SK-N-SH (cell line): ENCODE results near the gene AAGAB. TPM values are rescaled to one million over a fixed set of nuclear protein-coding genes. Genes with fewer than 3 reads are reported as not detected.

Experiments used
- CTCF ChIA-PET: fragments of 300-600, 350-600 bp; formaldehyde crosslinking; extraction: SDS; loops from one replicate; lab custom pipeline; 2021; lab: Yijun Ruan, JAX
- POLR2A ChIA-PET: fragments of 350-600 bp; sonication (Branson Sonifier 250); formaldehyde crosslinking; extraction: SDS; loops from one replicate; lab custom pipeline; 2020; ENCODE audit warnings: antibody characterized with exemption, inconsistent platforms; lab: Yijun Ruan, JAX
- DNase-seq: peaks from one replicate; pipeline ENCODE4 v3.0.0; 2012
- H2AFZ ChIP-seq: fragments of 200-600 bp; sonication (generic); 2 replicates; pipeline ENCODE4 v1.8.1; 2016; ENCODE audit warnings: antibody characterized with exemption, mild to moderate bottlenecking, low read depth
- H3F3A ChIP-seq: fragments of 200-600 bp; sonication (generic); replicated peaks from 2 replicates; pipeline ENCODE3; 2016; ENCODE audit warnings: antibody characterized with exemption, mild to moderate bottlenecking; ENCODE audit not compliant: insufficient read depth
- H3K27ac ChIP-seq, 2 experiments: fragments of 200-500 bp in 1 of 2; fragments of 200-600 bp in 1 of 2; sonication (Bioruptor generic) in 1 of 2; sonication (generic), shearing (Covaris generic) in 1 of 2; 2 replicates each; pipeline versions ENCODE4 v1.5.1 to v1.6.1; 2014 to 2016; ENCODE audit warnings: low read depth in 2 of 2, inconsistent platforms in 1 of 2, low read length in 1 of 2, mild to moderate bottlenecking in 1 of 2, mixed read lengths in 1 of 2
- H3K27me3 ChIP-seq: fragments of 200-600 bp; sonication (generic), shearing (Covaris generic); 2 replicates; pipeline ENCODE4 v1.6.1; 2016; ENCODE audit warnings: mixed run types; ENCODE audit not compliant: insufficient read depth
- H3K36me3 ChIP-seq, 2 experiments: fragments of 200-500 bp in 1 of 2; fragments of 200-600 bp in 1 of 2; sonication (Bioruptor generic) in 1 of 2; sonication (generic) in 1 of 2; replicated peaks in 1 of 2; 2 replicates each; pipeline versions ENCODE3 to v1.5.1; 2014 to 2016; ENCODE audit warnings: low read length in 1 of 2, mild to moderate bottlenecking in 1 of 2; ENCODE audit not compliant: insufficient read depth in 2 of 2, control insufficient read depth in 1 of 2
- H3K4me1 ChIP-seq, 2 experiments: fragments of 200-500 bp in 1 of 2; fragments of 200-600 bp in 1 of 2; sonication (Bioruptor generic) in 1 of 2; sonication (generic), shearing (Covaris generic) in 1 of 2; 2 replicates each; pipeline versions ENCODE4 v1.5.1 to v1.6.1; 2014 to 2016; ENCODE audit warnings: low read depth in 1 of 2, low read length in 1 of 2, mixed run types in 1 of 2; ENCODE audit not compliant: insufficient read depth in 2 of 2, control insufficient read depth in 1 of 2
- H3K4me2 ChIP-seq: fragments of 200-600 bp; sonication (generic), shearing (Covaris generic); 2 replicates; pipeline ENCODE4 v1.6.1; 2017; ENCODE audit warnings: mixed run types
- H3K4me3 ChIP-seq, 2 experiments: fragments of 200-500 bp in 1 of 2; fragments of 200-600 bp in 1 of 2; sonication (Bioruptor generic) in 1 of 2; sonication (generic), shearing (Covaris generic) in 1 of 2; 2 replicates each; pipeline versions ENCODE4 v1.5.1 to v1.8.1; 2014 to 2016; ENCODE audit warnings: low read depth in 2 of 2, inconsistent platforms in 1 of 2, low read length in 1 of 2, mild to moderate bottlenecking in 1 of 2, mixed read lengths in 1 of 2, moderate library complexity in 1 of 2
- H3K79me2 ChIP-seq: fragments of 200-600 bp; sonication (generic); 2 replicates; pipeline ENCODE4 v1.8.1; 2017; ENCODE audit warnings: mild to moderate bottlenecking; ENCODE audit not compliant: insufficient read depth
- H3K9ac ChIP-seq: fragments of 200-600 bp; sonication (generic); 2 replicates; pipeline ENCODE4 v1.6.1; 2017; ENCODE audit warnings: mixed run types
- H3K9me2 ChIP-seq: fragments of 200-600 bp; sonication (generic); 2 replicates; pipeline ENCODE4 v1.6.1; 2017; ENCODE audit warnings: mixed run types
- H3K9me3 ChIP-seq: fragments of 200-600 bp; sonication (generic); 2 replicates; pipeline ENCODE4 v1.6.1; 2017; ENCODE audit warnings: mixed run types, mild to moderate bottlenecking, moderate library complexity
- H4K20me1 ChIP-seq: fragments of 200-600 bp; sonication (generic); 2 replicates; pipeline ENCODE4 v1.6.1; 2017; ENCODE audit warnings: mild to moderate bottlenecking, mixed run types; ENCODE audit not compliant: insufficient read depth
- CHD2 ChIP-seq: fragments of 150-350 bp; IDR thresholded peaks from 2 replicates; pipeline ENCODE4 v1.6.1; 2018; ENCODE audit warnings: low read length; ENCODE audit not compliant: partially characterized antibody
- EP300 ChIP-seq, 2 experiments: IDR thresholded peaks; 2 replicates each; pipeline versions ENCODE4 v1.4.0 to v1.6.1; 2012; ENCODE audit warnings: borderline replicate concordance in 1 of 2, low read depth in 1 of 2, low read length in 1 of 2
- FOSL2 ChIP-seq: IDR thresholded peaks from 2 replicates; pipeline ENCODE4 v1.4.0; 2012; ENCODE audit warnings: low read depth, mild to moderate bottlenecking, moderate library complexity, borderline replicate concordance
- FOXM1 ChIP-seq: IDR thresholded peaks from 2 replicates; pipeline ENCODE4 v1.4.0; 2012; ENCODE audit warnings: low read depth, mild to moderate bottlenecking
- GATA2 ChIP-seq: sonication (generic); formaldehyde crosslinking; IDR thresholded peaks from 2 replicates; pipeline ENCODE4 v1.5.0; 2020; ENCODE audit warnings: mild to moderate bottlenecking, missing genetic modification reagents
- JUND ChIP-seq: IDR thresholded peaks from 2 replicates; pipeline ENCODE4 v1.4.0; 2012
- MAX ChIP-seq: IDR thresholded peaks from 2 replicates; pipeline ENCODE4 v1.4.0; 2012; ENCODE audit warnings: low read depth
- MXI1 ChIP-seq: IDR thresholded peaks from 2 replicates; pipeline ENCODE4 v1.6.1; 2012; ENCODE audit warnings: mild to moderate bottlenecking, low read depth, low read length, improper control_type of control experiment
- RAD21 ChIP-seq: IDR thresholded peaks from 2 replicates; pipeline ENCODE4 v1.6.1; 2012; ENCODE audit warnings: mild to moderate bottlenecking, low read length
- RCOR1 ChIP-seq: fragments of 150-350 bp; IDR thresholded peaks from 2 replicates; pipeline ENCODE4 v1.6.1; 2017; ENCODE audit warnings: antibody characterized with exemption, low read length
- REST ChIP-seq: IDR thresholded peaks from 2 replicates; pipeline ENCODE4 v1.6.1; 2012; ENCODE audit warnings: mild to moderate bottlenecking, low read depth, low read length, moderate library complexity
- RXRA ChIP-seq: IDR thresholded peaks from 2 replicates; pipeline ENCODE4 v1.4.0; 2012; ENCODE audit warnings: low read depth, mild to moderate bottlenecking, borderline replicate concordance
- SIN3A ChIP-seq: IDR thresholded peaks from 2 replicates; pipeline ENCODE4 v1.6.1; 2012; ENCODE audit warnings: low read depth, mild to moderate bottlenecking, low read length, moderate library complexity, borderline replicate concordance
- SMC3 ChIP-seq: IDR thresholded peaks from 2 replicates; pipeline ENCODE4 v1.6.1; 2012; ENCODE audit warnings: low read depth, low read length, improper control_type of control experiment
- TAF1 ChIP-seq: IDR thresholded peaks from 2 replicates; pipeline ENCODE4 v1.6.1; 2012; ENCODE audit warnings: low read depth, mild to moderate bottlenecking, low read length, moderate library complexity, borderline replicate concordance
- TCF12 ChIP-seq: IDR thresholded peaks from 2 replicates; pipeline ENCODE4 v1.4.0; 2012
- TEAD4 ChIP-seq: IDR thresholded peaks from 2 replicates; pipeline ENCODE4 v1.4.0; 2012; ENCODE audit warnings: mild to moderate bottlenecking, borderline replicate concordance; ENCODE audit not compliant: insufficient read depth
- YY1 ChIP-seq: IDR thresholded peaks from 2 replicates; pipeline ENCODE4 v1.4.0; 2012; ENCODE audit warnings: low read depth, mild to moderate bottlenecking
- WGBS: methylation state at CpG from one replicate; pipeline ENCODE4 v1.1.6; 2017; ENCODE audit warnings: low lambda C conversion rate; 5-methylcytosine and 5-hydroxymethylcytosine counted together
- polyA plus RNA-seq, 3 experiments: library from polyadenylated mRNA; depleted of rRNA; stranded (reverse); fragments of >200 nt; gene quantifications; 2 replicates each; pipeline ENCODE4 v1.2.3, GENCODE V29; 2012
- TF ChIP-seq, protein P1 (sequence below): fragments of 150-350 bp; IDR thresholded peaks from 2 replicates; pipeline ENCODE4 v1.6.1; 2017; ENCODE audit warnings: antibody characterized with exemption, low read length, low read depth, borderline replicate concordance
- TF ChIP-seq, protein P2 (sequence below): fragments of 200-600 bp; sonication (generic); IDR thresholded peaks from 2 replicates; pipeline ENCODE4 v1.6.1; 2017; ENCODE audit warnings: antibody characterized with exemption, mild to moderate bottlenecking, moderate library complexity

AAGAB gene
- polyA plus RNA-seq, 1 of the 3 experiments (the other 2 are of a cell fraction): 24.9 TPM

- Histone ChIP-seq H3K27me3 (no peaks in the 10 kb centered on the region), H3K4me3 (no peak overlapping the region), H3K9me3 (no peaks in the 10 kb centered on the region), H3K36me3 (peaks cover 4 to 7% of the 10 kb centered on the region in 2 experiments), H3F3A (peaks cover 13% of the 10 kb centered on the region), H2AFZ (no peak overlapping the region), H4K20me1 (no peaks in the 10 kb centered on the region), H3K9me2 (no peaks in the 10 kb centered on the region), H3K79me2 (peaks cover 19% of the 10 kb centered on the region; the same call in 1 of the 2 replicates), H3K9ac (no peak overlapping the region), H3K4me2 (no peak overlapping the region), H3K4me1 (peaks cover 39 to 51% of the 10 kb centered on the region in 2 experiments; a peak in 3 of 4 replicates), H3K27ac (peak overlapping the region in 1 of 2 experiments; percentile 13; a peak in 1 of 4 replicates)
- TF ChIP-seq FOSL2 (peak; percentile 28; the same call in 1 of the 2 replicates), SIN3A (no peak), YY1 (no peak), TCF12 (peak; percentile 26; the same call in 1 of the 2 replicates)
- WGBS: 46% methylated on average over 9 of the region's 9 CpGs
- ChIA-PET CTCF (interaction anchor here (1.0 to 1.5 kb wide), 2 partner anchors 14 to 229 kb away, joined by 3 read pairs; no protein-coding TSS in a partner anchor), POLR2A (interaction anchor here (0.9 kb wide), 1 partner anchor 14 kb away, joined by 3 read pairs; no protein-coding TSS in a partner anchor)
- peak; percentile 58 for DNase-seq
These were observed 79.4 kb downstream of the AAGAB start for GRCh38 chr15:67174864-67175573.

DNA sequence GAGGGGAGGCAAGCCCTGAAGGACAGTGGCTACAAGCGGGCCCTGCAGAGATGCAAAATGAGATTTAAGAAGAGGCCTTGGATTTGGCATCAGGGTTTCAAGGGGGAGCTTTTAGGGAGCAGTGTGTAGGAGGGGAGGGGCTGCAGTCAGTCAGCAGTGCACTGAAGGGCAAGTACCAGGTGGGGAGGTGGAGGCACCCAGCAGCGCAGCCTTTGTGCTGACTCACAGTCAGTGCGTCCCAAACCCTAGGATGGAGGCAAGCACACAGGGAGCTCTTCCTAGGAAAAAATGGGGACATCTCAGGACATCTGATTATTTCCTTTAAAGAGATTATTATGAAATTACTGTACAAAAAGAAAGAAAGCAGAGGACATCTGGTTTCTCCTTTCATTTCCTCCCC is 80.0 kb downstream of the AAGAB start:
- no peak overlapping the region for H3K4me3 ChIP-seq
- no peak for TF ChIP-seq YY1
- no peak for TF ChIP-seq MAX
- TF ChIP-seq TCF12: no peak
- no peak for TF ChIP-seq FOXM1
- TF ChIP-seq RCOR1: no peak
- TF ChIP-seq TEAD4: no peak
- TF ChIP-seq SMC3: no peak
- TF ChIP-seq, protein P1, sequence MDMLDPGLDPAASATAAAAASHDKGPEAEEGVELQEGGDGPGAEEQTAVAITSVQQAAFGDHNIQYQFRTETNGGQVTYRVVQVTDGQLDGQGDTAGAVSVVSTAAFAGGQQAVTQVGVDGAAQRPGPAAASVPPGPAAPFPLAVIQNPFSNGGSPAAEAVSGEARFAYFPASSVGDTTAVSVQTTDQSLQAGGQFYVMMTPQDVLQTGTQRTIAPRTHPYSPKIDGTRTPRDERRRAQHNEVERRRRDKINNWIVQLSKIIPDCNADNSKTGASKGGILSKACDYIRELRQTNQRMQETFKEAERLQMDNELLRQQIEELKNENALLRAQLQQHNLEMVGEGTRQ: no peak
- TF ChIP-seq EP300 (IDR thresholded peaks at IDR 0.05; ENCODE audit: borderline replicate concordance in 1 of 2, low read depth in 1 of 2, low read length in 1 of 2): no peak; a peak in 1 of 4 replicates
- no peak for TF ChIP-seq JUND
- no peak for TF ChIP-seq TAF1
- TF ChIP-seq, protein P2, sequence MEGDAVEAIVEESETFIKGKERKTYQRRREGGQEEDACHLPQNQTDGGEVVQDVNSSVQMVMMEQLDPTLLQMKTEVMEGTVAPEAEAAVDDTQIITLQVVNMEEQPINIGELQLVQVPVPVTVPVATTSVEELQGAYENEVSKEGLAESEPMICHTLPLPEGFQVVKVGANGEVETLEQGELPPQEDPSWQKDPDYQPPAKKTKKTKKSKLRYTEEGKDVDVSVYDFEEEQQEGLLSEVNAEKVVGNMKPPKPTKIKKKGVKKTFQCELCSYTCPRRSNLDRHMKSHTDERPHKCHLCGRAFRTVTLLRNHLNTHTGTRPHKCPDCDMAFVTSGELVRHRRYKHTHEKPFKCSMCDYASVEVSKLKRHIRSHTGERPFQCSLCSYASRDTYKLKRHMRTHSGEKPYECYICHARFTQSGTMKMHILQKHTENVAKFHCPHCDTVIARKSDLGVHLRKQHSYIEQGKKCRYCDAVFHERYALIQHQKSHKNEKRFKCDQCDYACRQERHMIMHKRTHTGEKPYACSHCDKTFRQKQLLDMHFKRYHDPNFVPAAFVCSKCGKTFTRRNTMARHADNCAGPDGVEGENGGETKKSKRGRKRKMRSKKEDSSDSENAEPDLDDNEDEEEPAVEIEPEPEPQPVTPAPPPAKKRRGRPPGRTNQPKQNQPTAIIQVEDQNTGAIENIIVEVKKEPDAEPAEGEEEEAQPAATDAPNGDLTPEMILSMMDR: no peak
- no peak for TF ChIP-seq RXRA
- no peak for TF ChIP-seq GATA2 (CRISPR knock-in tag)
- TF ChIP-seq REST: no peak
- no peak for TF ChIP-seq RAD21
- no peak for TF ChIP-seq MXI1
- no peak for TF ChIP-seq CHD2

More for the DNA sequence above, 80.0 kb downstream of the AAGAB start:
- Histone ChIP-seq H3K4me2 (no peak overlapping the region), H2AFZ (no peak overlapping the region), H3K36me3 (peaks cover 6 to 7% of the 10 kb centered on the region in 2 experiments), H3K27ac (0 out of 4 replicates have a peak overlapping the region, but pooled peaks of 1 of the 2 experiments have one; percentile 13), H3K9me2 (no peaks in the 10 kb centered on the region), H3K79me2 (peaks cover 13% of the 10 kb centered on the region; the same call in 1 of the 2 replicates), H3K9ac (no peak overlapping the region), H3K27me3 (no peaks in the 10 kb centered on the region), H4K20me1 (no peaks in the 10 kb centered on the region), H3K9me3 (no peaks in the 10 kb centered on the region), H3F3A (peaks cover 13% of the 10 kb centered on the region), H3K4me1 (peaks cover 39 to 47% of the 10 kb centered on the region in 2 experiments; a peak in 3 of 4 replicates)
- POLR2A ChIA-PET: no interaction called here
- DNase-seq: no peak
- CTCF ChIA-PET: interaction anchor here (0.8 kb wide), 1 partner anchor 66 kb away, joined by 3 read pairs; no protein-coding TSS in a partner anchor
- WGBS: 86% methylated on average over 3 of the region's 3 CpGs
